SK-N-SH treated with all-trans-retinoic acid at 6 μM for 48 hours (cell line): ENCODE results near the gene MRGPRE.

ENCODE experiments used
- ATAC-seq: fragments of 200-7000 bp; cut with Tn5 transposase; 3 replicates; pipeline ENCODE4 v1.9.1; 2020; ENCODE audit warnings: mild to moderate bottlenecking, moderate library complexity
- CREB5 ChIP-seq: fragments of 250-450 bp; sonication (Bioruptor Pico); IDR thresholded peaks from 2 replicates; pipeline ENCODE4 v1.5.1; 2020; ENCODE audit warnings: low read depth, mild to moderate bottlenecking, moderate library complexity
- CSRNP3 ChIP-seq: fragments of 250-450 bp; sonication (Bioruptor Pico); IDR thresholded peaks from 2 replicates; pipeline ENCODE4 v1.5.1; 2021; ENCODE audit warnings: mild to moderate bottlenecking, moderate library complexity
- ESRRG ChIP-seq: fragments of 250-450 bp; sonication (Bioruptor Pico); IDR thresholded peaks from 2 replicates; pipeline ENCODE4 v1.6.1; 2021; ENCODE audit warnings: mild to moderate bottlenecking
- ISL1 ChIP-seq: fragments of 250-450 bp; sonication (Bioruptor Pico); IDR thresholded peaks from 2 replicates; pipeline ENCODE4 v2.1.2; 2022; ENCODE audit warnings: mild to moderate bottlenecking, moderate library complexity
- OSR1 ChIP-seq: fragments of 250-450 bp; sonication (Bioruptor Pico); IDR thresholded peaks from 2 replicates; pipeline ENCODE4 v1.8.0; 2022; ENCODE audit warnings: moderate library complexity, mild to moderate bottlenecking, inconsistent platforms
- PATZ1 ChIP-seq: fragments of 250-450 bp; sonication (Bioruptor Pico); IDR thresholded peaks from 2 replicates; pipeline ENCODE4 v1.8.0; 2020; ENCODE audit warnings: mild to moderate bottlenecking, moderate library complexity, borderline replicate concordance
- POU6F1 ChIP-seq: fragments of 250-450 bp; sonication (Bioruptor Pico); IDR thresholded peaks from 2 replicates; pipeline ENCODE4 v1.8.0; 2021; ENCODE audit warnings: low read depth, mild to moderate bottlenecking, moderate library complexity, borderline replicate concordance
- PPARA ChIP-seq: fragments of 250-450 bp; sonication (Bioruptor Pico); IDR thresholded peaks from 2 replicates; pipeline ENCODE4 v1.5.0; 2020; ENCODE audit warnings: mild to moderate bottlenecking, borderline replicate concordance
- RARB ChIP-seq: fragments of 250-450 bp; sonication (Bioruptor Pico); IDR thresholded peaks from 2 replicates; pipeline ENCODE4 v1.8.0; 2021; ENCODE audit warnings: mild to moderate bottlenecking, moderate library complexity
- SNAI2 ChIP-seq: fragments of 250-450 bp; sonication (Bioruptor Pico); IDR thresholded peaks from 2 replicates; pipeline ENCODE4 v1.5.0; 2020; ENCODE audit warnings: mild to moderate bottlenecking, moderate library complexity
- TCF4 ChIP-seq: fragments of 250-450 bp; sonication (Bioruptor Pico); IDR thresholded peaks from 2 replicates; pipeline ENCODE4 v1.8.0; 2021; ENCODE audit warnings: mild to moderate bottlenecking, moderate library complexity, borderline replicate concordance
- TOX ChIP-seq: fragments of 250-450 bp; sonication (Bioruptor Pico); IDR thresholded peaks from 2 replicates; pipeline ENCODE4 v1.8.0; 2021; ENCODE audit warnings: mild to moderate bottlenecking, moderate library complexity, borderline replicate concordance
- TSHZ2 ChIP-seq: fragments of 250-450 bp; sonication (Bioruptor Pico); IDR thresholded peaks from 2 replicates; pipeline ENCODE4 v1.5.0; 2020; ENCODE audit warnings: mild to moderate bottlenecking, moderate library complexity
- ZC3H10 ChIP-seq: fragments of 250-450 bp; sonication (Bioruptor Pico); IDR thresholded peaks from 2 replicates; pipeline ENCODE4 v1.5.1; 2021; ENCODE audit warnings: mild to moderate bottlenecking, moderate library complexity
- ZFP3 ChIP-seq: fragments of 250-450 bp; sonication (Bioruptor Pico); IDR thresholded peaks from 2 replicates; pipeline ENCODE4 v1.5.0; 2020; ENCODE audit warnings: mild to moderate bottlenecking, moderate library complexity
- ZFP30 ChIP-seq: fragments of 450-650 bp; formaldehyde crosslinking; IDR thresholded peaks from 2 replicates; pipeline ENCODE4 v1.5.0; 2022; ENCODE audit warnings: mild to moderate bottlenecking, moderate library complexity
- ZNF565 ChIP-seq: fragments of 450-650 bp; formaldehyde crosslinking; conservative IDR thresholded peaks from 2 replicates; pipeline ENCODE4 v1.5.0; 2020; ENCODE audit warnings: low read depth, mild to moderate bottlenecking, moderate library complexity
- ZNF70 ChIP-seq: fragments of 450-650 bp; formaldehyde crosslinking; IDR thresholded peaks from 2 replicates; pipeline ENCODE4 v1.5.0; 2020; ENCODE audit warnings: mild to moderate bottlenecking, moderate library complexity

Gene MRGPRE

GRCh38 chr11:3218483-3219280, 13.5 kb downstream of the MRGPRE start, which contains the start of gene MRGPRG (continued):
- TF ChIP-seq POU6F1 (CRISPR knock-in tag), result no peak
- TF ChIP-seq TCF4, result no peak
- no peak for TF ChIP-seq CREB5 (CRISPR knock-in tag)
- no peak for TF ChIP-seq TOX
- no peak for TF ChIP-seq ZC3H10 (CRISPR knock-in tag)
- TF ChIP-seq ZNF70 (CRISPR knock-in tag), result no peak
- TF ChIP-seq RARB, result no peak

GRCh38 chr11:3217818-3218482, 14.3 kb downstream of the MRGPRE start:
- ATAC-seq, result no peak
- TF ChIP-seq TOX, result no peak
- no peak for TF ChIP-seq CREB5 (CRISPR knock-in tag)
- TF ChIP-seq POU6F1 (CRISPR knock-in tag), result no peak
- no peak for TF ChIP-seq PPARA (CRISPR knock-in tag)
- no peak for TF ChIP-seq OSR1 (CRISPR knock-in tag)
- TF ChIP-seq TCF4, result no peak
- no peak for TF ChIP-seq ESRRG (CRISPR knock-in tag)
- no peak for TF ChIP-seq ZNF565 (CRISPR knock-in tag)
- no peak for TF ChIP-seq TSHZ2 (CRISPR knock-in tag)
- TF ChIP-seq ISL1 (CRISPR knock-in tag), result no peak
- TF ChIP-seq ZC3H10 (CRISPR knock-in tag), result no peak
- TF ChIP-seq SNAI2 (CRISPR knock-in tag), result no peak
- no peak for TF ChIP-seq PATZ1
- no peak for TF ChIP-seq ZFP3 (CRISPR knock-in tag)
- no peak for TF ChIP-seq ZFP30
- TF ChIP-seq CSRNP3 (CRISPR knock-in tag), result no peak
- TF ChIP-seq, all 23 proteins: peak for 0
